Measurements from ENCODE around the gene CXCL16. TPM values are rescaled to one million over a fixed set of nuclear protein-coding genes. Genes with fewer than 3 reads are reported as not detected.

The CXCL16 gene
- total and polyA plus RNA-seq, 2 of the 13 experiments (the other 11 are each of a cell fraction or from before 2014, with no cell fraction given) = 9.4 to 101 TPM

DNA sequence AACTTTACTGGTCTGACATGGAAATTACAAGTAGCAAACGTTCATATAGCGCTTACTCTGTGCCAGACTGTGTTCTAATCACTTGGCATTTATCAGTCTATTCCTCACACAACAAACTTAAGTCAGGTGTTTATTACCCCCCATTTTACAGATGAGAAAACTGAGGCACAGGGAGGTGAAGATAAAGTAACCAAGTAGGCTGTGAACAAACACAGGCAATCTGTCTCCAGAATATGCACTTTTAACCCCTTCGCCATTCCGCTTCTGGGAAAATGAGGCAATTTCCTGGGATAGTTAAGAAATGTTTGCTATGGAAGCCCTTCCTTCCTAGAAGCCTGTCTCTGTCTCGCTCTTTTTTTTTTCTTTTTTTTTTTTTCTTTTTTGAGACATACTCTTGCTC lies 12.2 kb upstream of the CXCL16 start (continued):
- TF ChIP-seq ZNF841 (CRISPR knock-in tag; IDR thresholded peaks at IDR 0.05; ENCODE audit: borderline replicate concordance) (no peak), TP53 (CRISPR knock-in tag; conservative IDR thresholded peaks at IDR 0.05) (no peak), RBAK (CRISPR knock-in tag; IDR thresholded peaks at IDR 0.05) (no peak), HHEX (CRISPR knock-in tag; IDR thresholded peaks at IDR 0.05) (no peak), ETV5 (CRISPR knock-in tag; IDR thresholded peaks at IDR 0.05; ENCODE audit: borderline replicate concordance) (peak; percentile 64; the same call in 1 of the 2 replicates), YEATS4 (CRISPR knock-in tag; IDR thresholded peaks at IDR 0.05; ENCODE audit: borderline replicate concordance) (no peak), HOXA7 (CRISPR knock-in tag; IDR thresholded peaks at IDR 0.05) (no peak), ZNF746 (CRISPR knock-in tag; IDR thresholded peaks at IDR 0.05) (no peak), CBX2 (IDR thresholded peaks at IDR 0.05; ENCODE audit: low read depth, low read length) (no peak), CBX2 (CRISPR knock-in tag; IDR thresholded peaks at IDR 0.05; ENCODE audit: low read depth) (no peak), ZNF567 (CRISPR knock-in tag; IDR thresholded peaks at IDR 0.05; ENCODE audit: borderline replicate concordance) (no peak), ZNF510 (CRISPR knock-in tag; IDR thresholded peaks at IDR 0.05; ENCODE audit: low read depth) (no peak), KLF16 (CRISPR knock-in tag; IDR thresholded peaks at IDR 0.05) (0 out of 4 replicates have a peak, but pooled peaks of 1 of the 2 experiments have one; percentile 20), PCBP1 (IDR thresholded peaks at IDR 0.05; ENCODE audit: borderline replicate concordance, low read depth, low read length) (no peak), ZNF615 (CRISPR knock-in tag; IDR thresholded peaks at IDR 0.05; ENCODE audit: borderline replicate concordance) (no peak), NFKBIZ (CRISPR knock-in tag; IDR thresholded peaks at IDR 0.05) (no peak), ZFP90 (CRISPR knock-in tag; IDR thresholded peaks at IDR 0.05; ENCODE audit: borderline replicate concordance) (no peak), RCOR2 (CRISPR knock-in tag; IDR thresholded peaks at IDR 0.05) (peak; percentile 90), ZMYM4 (CRISPR knock-in tag; IDR thresholded peaks at IDR 0.05) (no peak), ZBTB7A (CRISPR knock-in tag; IDR thresholded peaks at IDR 0.05) (no peak), FOXO1 (CRISPR knock-in tag; IDR thresholded peaks at IDR 0.05) (no peak), ZNF564 (CRISPR knock-in tag; IDR thresholded peaks at IDR 0.05) (no peak), ZSCAN22 (CRISPR knock-in tag; IDR thresholded peaks at IDR 0.05) (no peak), ZFX (CRISPR knock-in tag; IDR thresholded peaks at IDR 0.05; ENCODE audit: low read depth) (no peak), MED8 (CRISPR knock-in tag; IDR thresholded peaks at IDR 0.05; ENCODE audit: insufficient replicate concordance) (no peak), MIXL1 (CRISPR knock-in tag; IDR thresholded peaks at IDR 0.05) (no peak), TEAD3 (CRISPR knock-in tag; optimal IDR thresholded peaks at IDR 0.05; ENCODE audit: borderline replicate concordance) (no peak), RELA (CRISPR knock-in tag; IDR thresholded peaks at IDR 0.05) (no peak), ZNF264 (CRISPR knock-in tag; IDR thresholded peaks at IDR 0.05) (no peak), ZNF124 (CRISPR knock-in tag; IDR thresholded peaks at IDR 0.05) (no peak)
- TF ChIP-seq, protein P1, sequence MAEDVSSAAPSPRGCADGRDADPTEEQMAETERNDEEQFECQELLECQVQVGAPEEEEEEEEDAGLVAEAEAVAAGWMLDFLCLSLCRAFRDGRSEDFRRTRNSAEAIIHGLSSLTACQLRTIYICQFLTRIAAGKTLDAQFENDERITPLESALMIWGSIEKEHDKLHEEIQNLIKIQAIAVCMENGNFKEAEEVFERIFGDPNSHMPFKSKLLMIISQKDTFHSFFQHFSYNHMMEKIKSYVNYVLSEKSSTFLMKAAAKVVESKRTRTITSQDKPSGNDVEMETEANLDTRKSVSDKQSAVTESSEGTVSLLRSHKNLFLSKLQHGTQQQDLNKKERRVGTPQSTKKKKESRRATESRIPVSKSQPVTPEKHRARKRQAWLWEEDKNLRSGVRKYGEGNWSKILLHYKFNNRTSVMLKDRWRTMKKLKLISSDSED (CRISPR knock-in tag; IDR thresholded peaks at IDR 0.05) = no peak

Data from HepG2 (cell line).